HCT116 (cell line): ENCODE measurements around the gene CTSH.

Experiments
- EZH2 ChIP-seq: fragments of 200-600 bp; sonication (generic); IDR thresholded peaks from 2 replicates; pipeline ENCODE4 v1.6.1; 2017; ENCODE audit warnings: antibody characterized with exemption, mixed run types
- EZH2phosphoT487 ChIP-seq: fragments of 200-600 bp; IDR thresholded peaks from 2 replicates; pipeline ENCODE4 v1.6.1; 2018; ENCODE audit warnings: antibody characterized with exemption, borderline replicate concordance
- JUND ChIP-seq: IDR thresholded peaks from 2 replicates; pipeline ENCODE4 v1.6.1; 2012
- POLR2A ChIP-seq: IDR thresholded peaks from 2 replicates; pipeline ENCODE4 v1.7.0; 2011; ENCODE audit warnings: borderline replicate concordance; ENCODE audit not compliant: insufficient read depth, insufficient read length; ENCODE audit errors: extremely low read depth
- POLR2AphosphoS5 ChIP-seq: IDR thresholded peaks from 2 replicates; pipeline ENCODE4 v1.6.1; 2011; ENCODE audit warnings: mild to moderate bottlenecking, low read depth, low read length, moderate library complexity
- ZNF274 ChIP-seq: fragments of 200-500 bp; sonication (Bioruptor generic); IDR thresholded peaks from 2 replicates; pipeline ENCODE4 v1.6.1; 2014; ENCODE audit warnings: mild to moderate bottlenecking, low read depth, low read length, inconsistent platforms
- TF ChIP-seq, protein P1 (sequence below), 3 experiments: fragments of 200-600 bp in 1 of 3; sonication (generic) in 1 of 3; IDR thresholded peaks in 2 of 3; conservative IDR thresholded peaks in 1 of 3; 2 replicates each; pipeline ENCODE4 v1.5.1; 2012 to 2017; ENCODE audit warnings: low read depth in 2 of 3, low read length in 2 of 3, antibody characterized with exemption in 1 of 3, borderline replicate concordance in 1 of 3, control low read depth in 1 of 3, mild to moderate bottlenecking in 1 of 3, mixed read lengths in 1 of 3, mixed run types in 1 of 3, moderate library complexity in 1 of 3; ENCODE audit not compliant: insufficient read depth in 1 of 3

DNA sequence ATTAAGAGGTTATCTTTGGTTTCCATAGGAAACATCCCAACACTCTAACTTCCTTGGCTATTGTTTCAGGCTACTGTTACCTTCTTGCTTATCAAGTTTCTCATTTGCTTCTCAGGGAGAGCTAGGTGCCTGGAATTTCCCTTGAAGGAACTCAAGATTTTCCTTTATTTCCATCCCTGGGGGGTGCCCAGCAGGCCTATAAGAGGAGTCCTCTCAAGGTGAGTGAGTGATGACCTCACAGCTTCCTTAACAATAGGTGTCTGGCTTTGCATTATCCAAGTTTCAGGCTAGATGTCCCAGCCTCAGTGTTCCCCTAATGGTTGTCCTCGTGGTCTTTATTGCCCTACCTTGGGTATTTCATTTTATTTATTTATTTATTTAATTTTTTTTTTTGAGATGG, 12.1 kb upstream of the CTSH start:
- TF ChIP-seq, protein P1, sequence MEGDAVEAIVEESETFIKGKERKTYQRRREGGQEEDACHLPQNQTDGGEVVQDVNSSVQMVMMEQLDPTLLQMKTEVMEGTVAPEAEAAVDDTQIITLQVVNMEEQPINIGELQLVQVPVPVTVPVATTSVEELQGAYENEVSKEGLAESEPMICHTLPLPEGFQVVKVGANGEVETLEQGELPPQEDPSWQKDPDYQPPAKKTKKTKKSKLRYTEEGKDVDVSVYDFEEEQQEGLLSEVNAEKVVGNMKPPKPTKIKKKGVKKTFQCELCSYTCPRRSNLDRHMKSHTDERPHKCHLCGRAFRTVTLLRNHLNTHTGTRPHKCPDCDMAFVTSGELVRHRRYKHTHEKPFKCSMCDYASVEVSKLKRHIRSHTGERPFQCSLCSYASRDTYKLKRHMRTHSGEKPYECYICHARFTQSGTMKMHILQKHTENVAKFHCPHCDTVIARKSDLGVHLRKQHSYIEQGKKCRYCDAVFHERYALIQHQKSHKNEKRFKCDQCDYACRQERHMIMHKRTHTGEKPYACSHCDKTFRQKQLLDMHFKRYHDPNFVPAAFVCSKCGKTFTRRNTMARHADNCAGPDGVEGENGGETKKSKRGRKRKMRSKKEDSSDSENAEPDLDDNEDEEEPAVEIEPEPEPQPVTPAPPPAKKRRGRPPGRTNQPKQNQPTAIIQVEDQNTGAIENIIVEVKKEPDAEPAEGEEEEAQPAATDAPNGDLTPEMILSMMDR (IDR thresholded peaks at IDR 0.05 in 2 of 3, conservative IDR thresholded peaks at IDR 0.05 in 1 of 3; ENCODE audit: borderline replicate concordance in 1 of 3, insufficient read depth in 1 of 3, low read depth in 2 of 3, low read length in 2 of 3), result no peak
- TF ChIP-seq JUND (no peak), POLR2AphosphoS5 (no peak), EZH2phosphoT487 (no peak), POLR2A (no peak), EZH2 (no peak), ZNF274 (no peak)
